Endometrium (tissue), 2 donors: Measurements from ENCODE around the gene MFSD11.
A peak's percentile ranks its signal among the peaks of the same experiment; 100 is the strongest.
"Not testable (repeated sequence)": the region's sequence is repeated elsewhere in the genome, so short reads cannot be mapped to it uniquely, and the experiment has no call there.

Source experiments
- FAIRE-seq: peaks from 2 replicates; lab custom pipeline; 2012; peaks lifted over from hg19 to GRCh38; lab: Jason Lieb, UNC
- donor health status: control.
- donor health status: control.

MFSD11 gene

DNA sequence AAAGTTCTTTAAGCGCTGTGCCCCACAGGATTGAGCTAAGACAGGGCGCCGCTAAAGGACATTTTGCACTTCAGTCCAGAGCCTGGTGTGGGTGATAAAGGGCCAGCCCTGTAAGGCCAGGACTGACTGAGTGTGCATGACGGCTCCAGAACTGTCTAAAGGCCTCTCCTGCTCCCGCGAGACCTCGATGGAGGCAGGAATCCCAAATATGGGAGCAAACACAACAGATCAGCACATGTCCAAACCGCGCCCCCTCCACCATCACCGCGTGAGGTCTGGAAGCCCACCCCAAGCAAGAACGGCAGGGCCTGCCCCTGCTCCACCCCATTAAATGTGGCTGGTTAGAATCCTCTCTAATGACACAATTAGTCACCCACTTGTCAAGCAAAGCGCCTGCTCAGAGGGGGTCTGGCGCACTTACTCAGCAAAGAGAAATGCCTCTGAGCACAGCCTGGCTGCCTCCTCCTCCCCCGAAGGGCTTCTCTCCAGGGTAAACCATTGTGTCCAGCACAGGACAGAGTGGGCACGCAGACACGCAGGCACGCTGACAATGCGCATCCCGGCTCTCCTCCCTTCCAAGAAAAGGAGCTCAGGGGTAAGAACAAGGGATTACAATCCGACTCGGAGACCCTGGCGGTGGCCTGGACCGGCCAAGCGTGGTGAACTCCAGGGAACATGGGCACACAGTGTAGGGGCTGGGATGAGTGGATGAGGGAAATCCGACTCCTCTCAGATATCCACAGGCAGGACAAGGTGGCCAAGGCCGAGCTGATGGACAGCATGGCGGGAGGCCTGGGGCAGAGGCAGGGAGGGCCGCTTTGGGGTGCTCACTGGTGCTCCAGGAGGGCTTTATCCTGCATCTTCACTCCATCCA lies 28.6 kb upstream of the MFSD11 start:
- peak; percentile 85 for FAIRE-seq

DNA sequence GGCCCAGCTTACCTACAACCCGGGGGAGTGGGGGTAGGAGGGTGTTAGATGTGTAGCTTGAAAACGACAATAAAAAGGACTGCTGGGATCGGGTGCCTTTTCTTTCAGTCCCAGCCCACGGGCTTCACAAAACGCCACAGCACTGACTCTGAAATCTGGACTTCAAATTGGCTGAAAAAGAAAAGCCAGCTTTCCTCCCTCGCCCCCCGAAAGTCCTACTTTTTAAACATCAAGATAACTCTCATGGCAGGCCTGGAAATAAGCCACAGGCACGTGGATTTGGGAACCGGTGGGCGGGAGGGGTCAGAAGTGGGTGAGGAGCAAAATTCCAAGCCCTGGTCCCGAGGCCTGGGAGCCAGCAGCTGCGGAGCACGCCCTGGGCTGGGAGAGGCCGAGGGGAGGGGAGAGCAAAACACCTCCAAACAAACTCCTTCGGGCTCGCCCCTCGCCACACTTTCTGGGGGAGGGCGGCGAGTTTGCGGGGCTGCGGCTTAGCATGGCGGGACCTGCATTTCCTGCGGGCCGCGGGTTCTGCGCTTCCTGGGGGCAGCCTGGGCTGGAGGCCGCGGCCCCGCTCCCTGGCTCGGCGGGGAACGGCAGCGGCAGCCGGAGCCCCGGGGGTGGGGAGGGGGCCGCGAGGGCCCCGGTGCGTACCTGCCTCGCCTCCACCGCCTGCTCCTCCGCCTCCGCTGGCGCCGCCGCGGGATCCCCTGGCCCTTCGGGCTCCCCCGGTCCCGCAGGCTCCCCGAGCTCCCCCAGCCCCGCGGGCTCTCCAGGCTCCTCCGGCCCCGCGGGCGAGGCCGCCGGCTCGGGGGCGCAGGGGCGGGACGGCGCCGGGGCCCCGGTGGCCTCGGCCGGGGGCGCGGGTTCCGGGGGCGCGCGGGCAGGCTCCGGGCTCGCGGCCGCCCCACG lies 27.7 kb upstream of the MFSD11 start:
- not testable (repeated sequence) for FAIRE-seq

DNA sequence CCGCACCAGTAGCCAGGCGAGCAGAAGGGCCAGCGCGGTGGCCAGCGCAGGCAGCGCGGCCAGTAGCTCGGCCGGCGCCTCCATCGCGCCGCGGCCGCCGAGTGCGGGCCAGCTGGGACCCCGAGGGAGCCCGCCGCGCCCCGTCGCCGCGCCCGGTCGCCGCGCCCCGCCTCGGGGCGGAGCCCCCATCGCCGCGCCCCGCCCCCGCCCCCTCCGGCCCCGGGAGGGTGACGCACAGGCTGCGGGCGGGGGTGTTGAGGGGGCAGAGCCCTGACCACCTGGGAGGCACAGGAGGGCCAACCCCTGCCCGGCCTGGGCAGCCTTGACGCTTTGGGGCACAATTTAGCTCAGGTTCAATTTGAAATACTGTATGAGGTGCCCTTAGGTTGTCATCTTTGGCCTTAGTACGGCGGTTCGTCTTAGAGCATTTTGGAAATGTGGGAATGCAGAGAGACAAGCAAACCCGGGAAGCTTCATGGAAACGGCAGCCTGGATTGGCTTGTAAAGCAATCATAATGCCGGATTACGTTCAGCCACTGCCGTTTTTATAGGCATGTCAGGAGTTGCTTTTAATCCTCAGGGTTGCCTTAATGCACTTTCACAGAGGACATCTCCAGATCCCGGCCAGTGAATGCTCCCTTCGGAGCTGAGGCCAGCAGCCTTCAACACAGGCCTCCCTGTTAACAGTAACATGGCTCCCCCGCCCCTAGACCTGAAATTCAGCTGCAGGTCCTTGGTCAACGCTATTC lies 26.9 kb upstream of the MFSD11 start, which contains the start of gene MXRA7:
MXRA7 (minus strand) TSS at position 103 of the 749 bp plus-strand sequence; CDS start at position 84, 19 bp downstream.
- no peak for FAIRE-seq

DNA sequence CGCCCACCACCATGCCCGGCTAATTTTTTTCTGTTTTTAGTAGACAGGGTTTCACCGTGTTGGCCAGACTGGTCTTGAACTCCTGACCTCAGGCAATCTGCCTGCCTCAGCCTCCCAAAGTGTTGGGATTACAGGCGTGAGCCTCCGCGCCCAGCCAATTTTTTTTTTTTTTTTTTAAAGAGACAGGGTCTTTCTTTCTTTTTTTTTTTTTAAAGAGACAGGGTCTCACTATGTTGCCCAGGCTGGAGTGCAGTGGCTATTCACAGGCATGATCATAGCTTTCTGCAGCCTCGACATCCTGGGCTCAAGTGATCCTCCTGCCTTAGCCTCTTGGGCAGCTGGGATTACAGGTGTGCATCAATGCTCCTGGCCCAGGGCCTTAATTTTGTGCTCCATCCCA lies 25.6 kb upstream of the MFSD11 start:
- not testable (repeated sequence) for FAIRE-seq

DNA sequence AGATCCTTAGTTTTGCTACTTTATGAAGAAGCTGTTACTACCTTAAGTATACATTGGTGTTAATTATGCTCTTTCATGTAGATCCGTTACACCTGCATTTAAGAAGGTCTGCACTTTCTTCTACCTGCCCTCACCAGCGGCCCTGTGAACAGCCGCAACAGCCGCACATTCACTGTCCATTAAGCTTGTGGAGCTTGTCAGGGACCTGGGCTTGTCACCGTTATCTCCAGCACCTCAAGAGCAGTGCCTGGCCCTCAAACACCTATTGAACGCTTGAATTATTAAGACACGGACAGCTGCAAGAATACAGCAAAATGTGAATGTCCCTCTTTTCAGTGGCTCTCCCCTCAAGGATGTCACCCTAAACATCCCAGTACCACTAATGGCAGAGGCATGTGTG lies 24.2 kb upstream of the MFSD11 start:
- FAIRE-seq, result no peak

DNA sequence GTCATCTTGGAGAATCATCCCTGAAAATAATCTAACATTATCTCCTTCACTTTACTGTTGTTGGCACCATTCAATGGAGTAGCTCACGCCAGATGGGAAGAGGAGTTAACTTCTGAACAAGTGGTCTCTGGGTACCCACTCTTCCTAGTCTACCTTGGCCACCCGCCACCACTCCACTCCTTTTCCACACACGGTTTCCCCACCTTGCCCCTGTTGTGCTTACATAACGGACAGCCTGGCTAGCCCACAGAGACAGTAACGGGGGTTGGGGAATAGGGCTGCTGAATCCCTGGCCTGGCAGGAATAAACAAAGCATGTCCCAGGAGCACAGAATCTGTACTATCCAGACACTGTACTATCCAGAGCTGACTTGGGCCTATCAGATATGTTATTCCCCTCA lies 23.6 kb upstream of the MFSD11 start:
- FAIRE-seq, result no peak

DNA sequence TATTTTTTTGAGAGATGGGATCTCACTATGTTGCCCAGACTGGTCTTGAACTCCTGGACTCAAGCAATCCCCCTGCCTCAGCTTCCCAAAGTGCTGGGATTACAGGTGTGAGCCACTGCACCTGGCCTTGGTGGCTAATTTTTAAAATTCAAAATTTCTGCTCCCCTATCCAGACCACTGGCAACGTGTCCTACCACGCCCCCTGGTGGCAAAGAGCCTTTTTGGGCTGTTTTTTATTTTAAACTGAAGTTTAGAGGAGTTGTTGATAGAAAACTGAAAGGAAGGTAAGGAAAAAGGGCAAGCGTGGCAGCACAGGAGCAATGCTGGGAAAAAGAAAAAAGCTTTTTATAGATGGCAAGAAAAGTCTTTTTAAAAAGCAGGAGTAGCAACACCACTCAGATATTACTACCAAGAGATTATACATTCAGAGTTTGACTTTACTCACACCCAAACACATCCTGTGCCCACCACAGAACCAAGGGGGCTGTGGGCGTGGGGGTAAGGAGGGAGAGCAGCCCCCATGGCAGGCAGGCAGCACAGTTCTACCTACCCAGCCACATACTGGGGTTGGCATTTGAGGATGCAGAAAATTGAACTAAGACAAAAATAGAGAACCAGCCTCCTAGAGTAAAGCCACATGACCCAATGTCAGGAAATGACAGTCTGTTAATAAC lies 23.0 kb upstream of the MFSD11 start:
- no peak for FAIRE-seq

DNA sequence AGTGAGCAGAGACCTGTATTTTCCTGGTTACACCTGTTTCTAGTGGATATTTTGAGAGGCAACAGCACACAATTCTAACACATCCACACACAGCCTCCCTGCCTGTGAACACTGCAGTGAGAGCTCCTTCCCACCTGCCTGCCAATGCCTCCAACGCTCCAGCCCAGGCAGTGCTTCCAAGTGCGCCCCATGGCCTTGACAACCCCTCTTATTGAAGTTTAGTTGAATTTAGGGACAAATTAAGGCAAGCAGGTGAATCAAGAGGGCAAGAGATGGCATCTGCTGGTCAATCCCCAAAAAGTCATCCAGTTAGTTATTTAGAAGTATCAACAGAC lies 22.5 kb upstream of the MFSD11 start:
- no peak for FAIRE-seq

DNA sequence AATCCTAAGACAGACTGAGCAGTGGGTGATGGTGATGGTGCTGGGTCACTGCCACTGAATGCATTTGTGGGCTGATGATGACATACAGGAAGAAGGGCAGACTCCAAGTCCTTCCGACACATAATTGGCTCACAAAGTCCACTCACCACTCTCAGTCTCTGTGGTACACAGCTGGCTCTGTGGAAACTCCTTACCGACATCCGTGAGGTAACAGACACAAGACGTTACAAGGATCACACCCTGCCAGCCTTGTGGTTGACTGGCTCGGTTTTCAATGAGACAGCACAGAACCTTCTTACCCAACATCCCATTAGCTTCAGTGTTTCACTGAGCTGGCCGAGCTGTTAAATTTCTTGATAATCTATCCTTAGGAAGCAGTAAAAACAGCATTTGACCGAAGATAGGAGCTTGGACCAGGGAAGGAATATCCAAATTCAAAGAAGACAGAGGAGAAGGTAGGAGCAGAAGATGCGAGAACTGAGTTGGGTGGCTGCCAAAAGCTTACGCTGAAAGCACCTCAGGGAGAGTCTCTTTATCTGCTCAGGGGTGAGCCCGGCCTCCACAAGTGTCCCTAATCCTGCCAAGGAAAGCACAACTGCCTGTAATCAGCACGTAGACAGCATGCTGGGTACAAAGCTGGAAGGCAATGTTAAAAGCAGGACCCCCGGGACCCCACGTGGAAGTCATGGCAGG lies 21.6 kb upstream of the MFSD11 start:
- FAIRE-seq, result no peak

DNA sequence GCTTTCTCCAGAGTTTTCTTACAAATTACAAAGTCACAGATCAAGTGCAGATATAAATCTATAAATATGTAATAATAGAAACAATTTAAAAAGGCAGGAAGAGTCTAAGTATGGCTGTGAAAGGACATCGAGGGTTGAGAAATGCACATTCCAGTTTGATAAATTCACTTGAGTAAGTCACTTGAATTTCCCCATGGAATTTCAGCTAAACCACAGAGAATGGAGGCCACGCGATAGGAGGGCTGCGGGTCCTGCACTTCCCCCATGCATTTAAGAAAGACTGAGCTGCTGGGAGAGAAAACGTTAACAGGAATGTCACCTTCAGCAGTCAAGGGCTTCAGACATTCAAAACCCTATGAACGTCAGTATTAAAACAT lies 21.1 kb upstream of the MFSD11 start:
- FAIRE-seq, result no peak

DNA sequence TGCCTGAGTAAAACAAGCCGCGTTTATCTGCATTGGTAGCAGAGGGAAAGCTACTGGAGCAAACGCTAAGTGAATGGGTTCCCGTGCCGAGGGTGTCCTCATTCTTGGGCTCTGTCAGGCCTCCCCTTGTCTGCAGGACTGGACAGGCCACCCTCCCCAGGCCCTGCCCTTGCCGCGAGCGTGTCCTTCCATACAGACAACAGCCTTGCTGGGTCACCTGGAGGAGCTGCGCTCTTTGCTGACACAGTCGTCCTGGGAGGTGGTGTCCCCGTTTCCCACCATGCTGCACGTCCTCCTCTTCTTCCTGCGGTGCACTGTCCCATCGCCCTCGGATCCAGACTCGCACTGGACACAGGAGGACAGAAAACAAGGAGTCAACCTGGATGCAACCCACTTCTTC lies 19.4 kb upstream of the MFSD11 start:
- no peak for FAIRE-seq

DNA sequence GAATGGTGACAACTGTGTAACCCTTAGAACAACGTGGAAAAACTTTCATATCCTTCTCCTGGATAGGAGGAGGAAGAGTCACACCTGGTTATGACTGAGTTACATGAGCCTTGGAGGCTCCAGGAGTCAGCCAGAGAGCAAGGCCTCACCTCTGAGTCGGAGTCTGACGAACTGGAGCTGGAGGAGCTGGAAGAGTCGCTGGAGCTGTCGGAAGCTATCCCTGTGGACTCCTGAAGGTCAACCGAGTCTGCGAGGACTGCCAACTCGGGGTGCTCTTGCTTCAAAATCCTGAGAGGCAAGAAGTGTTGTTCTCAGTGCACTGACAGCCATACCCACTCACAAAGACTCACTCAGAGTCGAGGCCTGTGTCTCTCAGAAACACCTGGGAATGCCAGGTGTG lies 17.7 kb upstream of the MFSD11 start:
- no peak for FAIRE-seq

DNA sequence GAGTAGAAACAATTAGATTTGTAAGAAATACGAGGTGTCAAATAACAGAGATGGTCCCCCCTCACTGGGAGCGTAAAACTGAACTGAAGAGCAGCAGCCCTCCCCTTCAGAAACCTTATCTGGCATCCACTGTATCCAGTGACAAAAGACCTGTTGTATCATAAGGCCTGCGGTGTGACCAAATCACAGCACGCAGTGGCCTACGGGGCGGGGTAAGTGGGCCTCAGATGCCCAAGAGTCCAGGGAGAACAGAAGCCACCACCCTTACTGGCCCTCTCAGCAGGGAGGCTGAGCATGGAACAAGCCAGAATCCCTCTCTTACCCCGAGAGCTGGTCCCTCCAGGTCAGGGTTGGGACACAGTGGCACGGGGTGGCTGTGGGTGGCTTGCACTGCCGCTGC lies 17.0 kb upstream of the MFSD11 start:
- no peak for FAIRE-seq

DNA sequence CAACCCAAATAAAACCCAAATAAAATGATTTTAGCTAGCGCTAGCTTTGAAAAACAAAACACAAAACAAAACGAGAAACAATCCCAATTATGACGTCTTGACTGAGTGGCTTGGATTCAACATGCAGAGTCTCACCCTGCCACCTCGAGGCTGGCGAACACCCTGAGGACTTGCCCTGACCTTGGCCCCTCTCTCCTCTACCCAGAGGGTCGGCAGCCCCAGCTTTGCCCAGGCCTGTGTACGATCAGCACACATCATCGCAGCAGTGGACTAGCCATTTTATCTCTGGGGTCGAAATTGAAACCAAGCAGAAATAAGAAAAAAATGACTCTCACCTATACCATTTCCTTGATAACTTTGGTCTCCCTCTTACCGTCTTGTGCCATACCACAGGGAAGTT lies 16.5 kb upstream of the MFSD11 start:
- FAIRE-seq, result no peak

DNA sequence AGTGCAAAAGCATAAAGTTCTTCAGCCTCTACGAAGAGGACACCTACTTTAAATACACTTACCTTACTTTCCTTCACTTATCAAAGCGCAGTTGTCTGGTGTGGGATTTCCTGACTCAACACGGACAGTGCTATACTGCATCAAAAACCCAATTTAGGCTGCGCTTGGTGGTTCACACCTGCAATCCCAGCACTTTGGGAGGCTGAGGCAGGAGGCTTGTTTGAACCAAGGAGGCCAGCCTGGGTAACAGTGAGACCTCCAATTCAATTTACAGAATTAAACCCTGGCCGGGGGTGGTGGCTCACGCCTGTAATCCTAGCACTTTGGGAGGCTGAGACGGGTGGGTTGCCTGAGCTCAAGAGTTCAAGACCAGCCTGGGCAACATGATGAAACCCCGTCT lies 15.6 kb upstream of the MFSD11 start:
- FAIRE-seq, result no peak

DNA sequence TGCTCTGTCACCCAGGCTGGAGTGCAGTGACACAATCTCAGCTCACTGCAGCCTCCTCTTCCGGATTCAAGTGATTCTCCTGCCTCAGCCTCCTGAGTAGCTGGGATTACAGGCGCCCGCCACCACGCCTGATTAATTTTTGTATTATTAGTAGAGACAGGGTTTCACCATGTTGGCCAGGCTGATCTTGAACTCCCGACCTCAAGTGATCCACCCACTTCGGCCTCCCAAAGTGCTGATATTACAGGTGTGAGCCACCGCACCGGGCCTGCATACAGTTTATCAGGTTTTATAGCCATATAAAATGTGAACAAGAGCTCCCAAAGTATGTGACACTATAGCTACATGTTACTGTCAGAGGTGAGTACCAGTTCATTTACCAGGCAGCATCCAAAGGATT lies 14.9 kb upstream of the MFSD11 start:
- not testable (repeated sequence) for FAIRE-seq

DNA sequence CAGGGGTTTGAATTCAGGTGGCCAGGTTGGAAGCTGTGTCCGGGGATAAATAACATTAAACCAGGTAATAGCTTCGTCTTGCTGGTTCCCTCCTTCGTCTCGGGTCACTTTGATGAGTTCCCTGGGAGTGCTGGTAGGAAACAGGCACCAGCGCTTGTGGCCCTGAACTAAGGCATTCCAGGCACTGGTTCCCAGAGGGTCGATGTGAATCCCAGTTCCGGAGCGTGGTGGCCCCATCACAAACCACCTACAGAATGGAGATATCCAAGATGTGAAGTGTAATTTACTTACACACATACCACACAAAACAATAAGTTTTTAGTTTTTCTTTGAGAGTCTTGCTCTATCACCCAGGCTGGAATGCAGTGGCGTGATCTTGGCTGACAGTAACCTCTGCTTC lies 14.1 kb upstream of the MFSD11 start:
- no peak for FAIRE-seq

DNA sequence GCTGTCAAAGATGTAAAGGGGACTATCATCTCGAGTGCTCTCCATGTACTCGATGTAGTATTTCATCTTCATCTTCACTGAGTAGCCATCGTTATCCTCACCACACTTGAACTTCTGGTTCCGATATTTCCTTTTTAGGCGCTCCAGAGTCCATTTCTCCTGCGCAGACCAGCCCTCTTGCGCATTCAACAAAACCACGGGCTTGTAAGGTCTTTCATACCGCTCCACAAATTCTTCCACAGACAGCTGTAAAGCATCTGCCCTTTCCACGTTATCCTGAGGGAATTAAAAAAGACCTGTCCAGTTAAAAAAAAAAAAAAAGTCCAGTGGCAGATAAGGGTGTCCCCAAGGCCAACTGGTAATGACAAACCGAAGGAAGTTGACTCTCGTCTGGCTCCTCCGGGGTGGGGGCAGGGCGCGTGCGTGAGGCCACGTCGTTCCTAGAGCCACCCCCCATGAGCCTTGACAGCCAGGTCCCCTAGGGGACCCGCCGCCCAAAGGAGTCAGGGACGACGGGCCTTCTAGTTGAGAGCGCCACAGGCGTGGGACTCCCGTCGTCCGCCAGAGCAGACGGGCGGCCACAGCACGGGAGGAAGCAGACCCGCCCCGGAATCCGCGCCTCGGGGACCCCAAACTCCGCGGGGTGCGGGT lies 12.2 kb upstream of the MFSD11 start:
- no peak for FAIRE-seq

DNA sequence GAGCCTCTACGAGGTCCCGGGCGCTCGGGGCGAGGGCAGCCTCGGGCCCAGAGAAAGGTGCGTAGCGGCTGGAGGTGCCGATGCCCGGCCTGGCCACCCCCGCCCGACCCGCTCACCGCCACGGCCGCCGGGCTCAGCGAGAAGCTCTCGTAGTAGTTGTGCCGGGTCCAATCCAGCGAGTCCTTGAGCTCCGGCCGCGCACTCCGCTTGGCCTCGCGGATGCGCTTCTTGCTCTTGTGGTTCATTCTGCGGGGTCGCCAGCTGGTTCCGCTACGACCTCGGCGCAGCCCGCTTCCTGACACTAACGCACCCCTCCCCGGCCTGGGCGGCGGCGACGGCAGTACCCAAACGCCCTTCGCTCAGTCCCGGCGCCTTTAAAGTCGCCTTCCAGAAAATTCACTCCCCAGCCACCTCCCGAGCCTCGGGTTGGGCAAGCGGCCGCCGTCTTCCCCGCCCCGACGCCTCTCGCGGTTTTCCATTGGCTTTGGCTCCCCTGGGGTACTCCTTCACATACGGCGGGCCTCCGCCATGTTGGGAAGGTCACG lies 11.6 kb upstream of the MFSD11 start, which contains the start of gene JMJD6:
JMJD6 (minus strand) TSS at position 376 of the 545 bp plus-strand sequence; CDS start at position 245, 131 bp downstream.
- no peak for FAIRE-seq
